ENCODE results near the gene NFIX. TPM values are rescaled to one million over a fixed set of nuclear protein-coding genes. Genes with fewer than 3 reads are reported as not detected.

Gene NFIX
- total RNA-seq, 1 experiment from 2014 or later, result 5.2 TPM

GRCh38 chr19:13053238-13053637, 58.0 kb downstream of the NFIX start:
- no peak for DNase-seq (ENCODE audit: extremely low read depth, low read depth)

GRCh38 chr19:13053761-13054625, 58.7 kb downstream of the NFIX start:
- peak; percentile 69 for DNase-seq (ENCODE audit: extremely low read depth, low read depth)

- no peak for DNase-seq (ENCODE audit: extremely low read depth, low read depth)
Measured at GRCh38 chr19:13054626-13055212, 59.4 kb downstream of the NFIX start.

GRCh38 chr19:13055213-13056051, 60.2 kb downstream of the NFIX start:
- no peak for DNase-seq (ENCODE audit: extremely low read depth, low read depth)

- DNase-seq (ENCODE audit: extremely low read depth, low read depth), result no peak
Measured at GRCh38 chr19:13056052-13056660, 60.9 kb downstream of the NFIX start.

- DNase-seq (ENCODE audit: extremely low read depth, low read depth), result no peak
Measured at GRCh38 chr19:13057147-13057572, 61.9 kb downstream of the NFIX start.

GRCh38 chr19:13057744-13058143, 62.5 kb downstream of the NFIX start:
- DNase-seq (ENCODE audit: extremely low read depth, low read depth), result no peak

GRCh38 chr19:13058951-13059660, 63.8 kb downstream of the NFIX start:
- DNase-seq (ENCODE audit: extremely low read depth, low read depth), result no peak

- DNase-seq (ENCODE audit: extremely low read depth, low read depth), result no peak
Measured at GRCh38 chr19:13060233-13060963, 65.1 kb downstream of the NFIX start.

GRCh38 chr19:13060964-13061927, 66.0 kb downstream of the NFIX start:
- peak; percentile 63 for DNase-seq (ENCODE audit: extremely low read depth, low read depth)

GRCh38 chr19:13062317-13062716, 67.0 kb downstream of the NFIX start:
- no peak for DNase-seq (ENCODE audit: extremely low read depth, low read depth)

- DNase-seq (ENCODE audit: extremely low read depth, low read depth), result no peak
Measured at GRCh38 chr19:13063461-13064091, 68.3 kb downstream of the NFIX start.

- no peak for DNase-seq (ENCODE audit: extremely low read depth, low read depth)
Measured at GRCh38 chr19:13064092-13064489, 68.8 kb downstream of the NFIX start.

- no peak for DNase-seq (ENCODE audit: extremely low read depth, low read depth)
Measured at GRCh38 chr19:13066226-13066625, 71.0 kb downstream of the NFIX start.

GRCh38 chr19:13066933-13067807, 71.9 kb downstream of the NFIX start:
- DNase-seq (ENCODE audit: extremely low read depth, low read depth), result no peak

- DNase-seq (ENCODE audit: extremely low read depth, low read depth), result no peak
Measured at GRCh38 chr19:13068085-13068846, 73.0 kb downstream of the NFIX start.

Measured in NCI-H460 (cell line).